IPS-18c (cell line): ENCODE data around the gene TXNRD1.

ENCODE experiments used
- H3K4me3 ChIP-seq: 2 replicates; pipeline ENCODE4 v1.7.0; 2013; ENCODE audit warnings: low read depth, mild to moderate bottlenecking, low read length, moderate library complexity; ENCODE audit not compliant: insufficient read depth
- H3K9me3 ChIP-seq: one replicate; pipeline ENCODE4 v1.6.1; 2013; ENCODE audit warnings: mild to moderate bottlenecking, low read length, moderate library complexity; ENCODE audit not compliant: control insufficient read depth, insufficient read depth

TXNRD1 gene

DNA sequence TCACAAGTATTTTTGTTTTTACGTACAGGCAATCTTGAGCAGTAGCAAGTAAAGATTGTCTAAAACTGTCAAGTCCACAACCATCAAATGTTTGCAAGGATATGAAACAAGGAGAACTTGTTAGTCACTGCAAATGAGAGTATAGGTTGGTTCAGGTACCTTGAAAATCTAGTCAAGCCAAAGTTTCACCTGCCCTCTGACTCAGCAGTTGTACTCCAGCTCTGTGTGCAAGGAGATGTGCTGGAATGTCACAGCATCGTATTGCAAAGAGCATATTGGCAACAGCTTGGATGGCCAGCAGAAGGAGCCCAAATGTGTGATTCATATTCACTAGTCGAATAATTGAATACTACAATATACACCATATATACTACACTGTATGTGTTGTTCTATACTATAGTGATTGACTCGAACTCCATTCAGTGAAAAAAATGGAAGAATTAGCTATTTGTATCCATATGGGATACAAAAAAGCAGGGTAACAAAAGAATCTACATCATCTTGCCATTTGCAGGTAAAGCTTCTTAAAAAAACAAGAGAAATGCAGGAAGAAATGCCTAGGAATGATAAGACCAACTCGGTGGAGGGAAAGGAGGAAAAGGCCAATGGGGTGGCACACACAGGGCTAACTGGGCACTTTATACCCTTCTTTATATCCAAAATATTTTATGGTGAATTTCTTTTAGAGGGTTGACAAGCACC is 131.9 kb downstream of the TXNRD1 start:
- no peaks in the 10 kb centered on the region for H3K9me3 ChIP-seq
- no peak overlapping the region for H3K4me3 ChIP-seq

DNA sequence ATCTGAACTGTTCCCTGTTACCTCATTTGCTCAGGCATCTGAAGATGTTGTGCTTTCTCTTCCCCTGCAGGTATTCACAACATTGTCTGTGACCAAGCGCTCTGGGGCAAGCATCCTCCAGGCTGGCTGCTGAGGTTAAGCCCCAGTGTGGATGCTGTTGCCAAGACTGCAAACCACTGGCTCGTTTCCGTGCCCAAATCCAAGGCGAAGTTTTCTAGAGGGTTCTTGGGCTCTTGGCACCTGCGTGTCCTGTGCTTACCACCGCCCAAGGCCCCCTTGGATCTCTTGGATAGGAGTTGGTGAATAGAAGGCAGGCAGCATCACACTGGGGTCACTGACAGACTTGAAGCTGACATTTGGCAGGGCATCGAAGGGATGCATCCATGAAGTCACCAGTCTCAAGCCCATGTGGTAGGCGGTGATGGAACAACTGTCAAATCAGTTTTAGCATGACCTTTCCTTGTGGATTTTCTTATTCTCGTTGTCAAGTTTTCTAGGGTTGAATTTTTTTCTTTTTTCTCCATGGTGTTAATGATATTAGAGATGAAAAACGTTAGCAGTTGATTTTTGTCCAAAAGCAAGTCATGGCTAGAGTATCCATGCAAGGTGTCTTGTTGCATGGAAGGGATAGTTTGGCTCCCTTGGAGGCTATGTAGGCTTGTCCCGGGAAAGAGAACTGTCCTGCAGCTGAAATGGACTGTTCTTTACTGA is 132.9 kb downstream of the TXNRD1 start:
- Histone ChIP-seq H3K9me3 (no peaks in the 10 kb centered on the region), H3K4me3 (no peak overlapping the region)

DNA sequence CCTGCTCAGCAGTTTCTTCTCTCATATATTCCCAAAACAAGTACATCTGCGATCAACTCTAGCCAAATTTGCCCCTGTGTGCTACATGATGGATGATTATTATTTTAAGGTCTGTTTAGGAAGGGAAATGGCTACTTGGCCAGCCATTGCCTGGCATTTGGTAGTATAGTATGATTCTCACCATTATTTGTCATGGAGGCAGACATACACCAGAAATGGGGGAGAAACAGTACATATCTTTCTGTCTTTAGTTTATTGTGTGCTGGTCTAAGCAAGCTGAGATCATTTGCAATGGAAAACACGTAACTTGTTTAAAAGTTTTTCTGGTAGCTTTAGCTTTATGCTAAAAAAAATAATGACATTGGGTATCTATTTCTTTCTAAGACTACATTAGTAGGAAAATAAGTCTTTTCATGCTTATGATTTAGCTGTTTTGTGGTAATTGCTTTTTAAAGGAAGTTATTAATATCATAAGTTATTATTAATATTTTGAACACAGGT is 133.5 kb downstream of the TXNRD1 start:
- H3K4me3 ChIP-seq, result no peak overlapping the region
- no peaks in the 10 kb centered on the region for H3K9me3 ChIP-seq

DNA sequence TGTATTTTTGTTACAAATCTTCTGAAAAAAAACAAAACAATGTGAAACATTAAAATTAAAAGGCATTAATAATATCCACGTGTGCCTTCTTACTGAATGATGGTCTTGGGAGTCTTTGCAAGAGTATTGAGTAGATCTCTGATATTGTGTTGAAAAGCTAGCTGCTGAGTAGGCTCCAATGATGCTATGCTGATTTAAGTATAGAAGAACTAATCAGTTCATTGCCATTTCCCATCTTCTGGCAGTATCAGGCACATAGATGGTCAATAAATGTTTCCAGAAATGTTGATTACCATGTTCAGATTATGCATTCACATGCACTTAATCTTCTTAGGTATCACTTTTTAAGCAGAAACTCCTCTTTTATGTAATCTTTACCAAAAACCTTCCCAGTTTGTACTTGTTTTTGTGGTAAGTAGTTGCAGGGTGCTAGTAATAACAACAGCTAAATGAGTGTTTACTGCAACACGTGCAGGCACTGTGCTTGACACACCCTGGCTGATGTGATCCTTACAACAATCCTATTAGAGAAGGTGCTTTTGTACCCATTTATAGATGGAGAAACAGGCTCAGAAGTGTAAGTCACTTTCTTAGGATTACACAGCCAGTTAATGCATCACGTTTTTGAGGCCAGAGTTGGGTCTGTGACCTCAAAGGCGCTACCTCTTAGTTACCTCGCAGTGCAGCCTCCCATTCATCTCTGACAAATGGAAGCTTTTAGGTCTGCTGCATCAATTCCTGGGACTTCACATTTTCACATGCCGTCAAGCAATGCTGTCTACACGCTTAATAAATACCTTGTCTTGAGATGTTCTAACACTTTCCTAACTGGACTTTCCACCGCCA is 134.9 kb downstream of the TXNRD1 start:
- H3K9me3 ChIP-seq, result no peaks in the 10 kb centered on the region
- no peak overlapping the region for H3K4me3 ChIP-seq

DNA sequence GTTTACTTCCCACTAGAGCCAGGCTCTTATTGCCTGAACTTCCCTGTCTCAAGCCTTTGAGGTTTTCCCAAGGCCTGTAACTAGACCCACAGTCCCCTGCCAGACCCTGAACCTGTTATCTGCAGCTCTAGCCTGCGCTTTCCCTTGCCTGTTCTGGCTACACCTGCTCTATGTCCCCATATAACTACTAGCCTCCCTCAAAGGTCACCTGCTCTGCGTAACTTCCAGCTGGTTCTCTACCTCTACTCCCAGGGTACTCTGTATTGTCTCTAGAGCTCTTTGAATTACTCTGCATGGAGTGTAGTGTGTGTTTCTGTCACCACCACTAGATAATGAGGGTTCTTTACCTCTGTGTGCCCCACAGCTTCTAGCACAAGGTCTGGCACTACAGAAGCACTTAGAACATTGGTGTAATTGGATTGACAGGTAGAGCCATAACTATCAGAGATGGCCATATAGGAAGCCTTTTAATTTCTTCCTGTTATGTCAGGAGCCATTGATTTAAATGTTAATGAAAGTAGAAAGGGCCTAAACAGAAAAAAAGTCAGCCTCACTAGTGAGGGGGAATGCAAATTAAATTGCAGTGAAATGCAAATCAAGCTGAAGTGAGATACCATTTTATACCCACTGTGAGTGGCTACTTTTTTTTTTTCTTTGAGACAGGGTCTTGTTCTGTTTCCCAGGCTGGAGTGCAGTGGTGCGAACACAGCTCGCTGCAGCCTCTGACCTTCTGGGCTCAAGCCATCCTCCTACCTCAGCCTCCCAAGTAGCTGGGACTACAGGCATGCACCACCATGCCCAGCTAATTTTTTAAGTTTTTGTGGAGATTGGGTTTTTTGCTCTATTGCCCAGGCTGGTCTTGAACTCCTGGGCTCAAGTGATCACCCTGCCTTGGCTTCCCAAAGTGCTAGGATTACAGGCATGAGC is 135.7 kb downstream of the TXNRD1 start:
- no peak overlapping the region for H3K4me3 ChIP-seq
- H3K9me3 ChIP-seq, result no peaks in the 10 kb centered on the region

DNA sequence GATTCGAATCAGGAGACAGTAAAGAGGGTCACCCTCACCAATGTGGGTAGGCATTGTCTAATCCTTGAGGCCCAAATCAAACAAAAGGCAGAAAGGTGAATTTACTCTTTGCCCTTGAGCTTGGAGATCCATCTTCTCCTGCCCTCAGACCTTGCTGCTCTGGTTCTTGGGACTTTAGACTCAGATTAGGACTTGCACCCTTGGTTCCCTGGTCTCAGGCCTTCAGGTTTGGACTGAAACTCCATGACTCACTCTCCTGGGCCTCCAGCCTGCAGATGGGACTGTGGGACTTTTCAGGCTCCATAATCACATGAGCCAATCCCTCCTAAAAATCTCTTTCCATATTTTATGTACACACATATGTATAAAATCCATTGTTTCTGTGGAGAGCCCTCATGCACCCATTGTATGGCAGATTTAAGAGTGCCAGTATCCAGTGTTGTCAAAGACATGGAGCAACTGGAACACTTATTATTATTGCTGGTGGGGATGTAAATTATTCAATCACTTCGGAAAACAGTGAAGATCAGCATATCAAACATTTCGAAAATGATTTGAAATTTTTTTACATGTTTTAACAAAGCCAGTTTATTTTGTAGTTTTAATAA is 136.6 kb downstream of the TXNRD1 start:
- Histone ChIP-seq H3K9me3 (no peaks in the 10 kb centered on the region), H3K4me3 (no peak overlapping the region)

DNA sequence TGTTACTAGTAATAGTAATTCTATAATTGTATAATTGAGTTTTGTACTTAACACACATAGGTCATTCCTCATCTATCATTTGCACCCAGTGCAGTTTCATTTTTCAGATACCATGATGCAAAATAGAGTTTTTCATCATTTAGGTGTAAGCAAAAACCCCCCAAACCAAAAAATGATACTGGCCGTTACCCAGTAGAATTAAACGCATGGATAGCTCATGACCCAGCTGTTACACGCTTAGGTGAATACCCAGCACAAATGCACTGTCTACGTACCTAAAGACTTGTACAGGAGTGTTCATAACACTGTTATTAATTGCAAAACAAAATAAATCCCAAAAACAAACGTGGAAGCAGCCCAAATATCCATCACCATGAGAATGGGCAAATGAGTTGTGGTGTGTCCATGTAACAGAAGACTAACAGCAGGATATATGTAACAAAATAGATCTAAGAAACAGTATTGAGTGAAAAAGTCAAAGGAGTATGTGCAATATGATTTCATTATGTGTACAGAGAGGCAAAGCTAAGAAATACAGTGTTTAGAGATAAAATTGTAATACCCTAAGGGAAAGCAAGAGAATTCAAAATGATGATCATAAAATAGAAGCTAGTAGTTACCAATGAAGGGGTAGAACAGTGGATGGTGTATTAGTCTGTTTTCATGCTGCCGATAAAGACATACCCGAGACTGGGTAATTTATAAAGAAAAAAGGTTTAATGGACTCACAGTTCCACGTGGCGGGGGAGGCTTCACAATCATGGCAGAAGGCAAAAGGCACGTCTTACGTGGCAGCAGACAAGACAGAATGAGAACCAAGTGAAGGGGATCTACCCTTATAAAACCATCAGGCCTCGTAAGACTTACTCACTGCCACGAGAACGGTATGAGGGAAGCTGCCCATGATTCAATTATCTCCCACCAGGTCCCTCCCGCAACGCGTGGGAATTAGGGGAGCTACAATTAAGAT is 137.7 kb downstream of the TXNRD1 start:
- Histone ChIP-seq H3K4me3 (no peak overlapping the region), H3K9me3 (no peaks in the 10 kb centered on the region)

DNA sequence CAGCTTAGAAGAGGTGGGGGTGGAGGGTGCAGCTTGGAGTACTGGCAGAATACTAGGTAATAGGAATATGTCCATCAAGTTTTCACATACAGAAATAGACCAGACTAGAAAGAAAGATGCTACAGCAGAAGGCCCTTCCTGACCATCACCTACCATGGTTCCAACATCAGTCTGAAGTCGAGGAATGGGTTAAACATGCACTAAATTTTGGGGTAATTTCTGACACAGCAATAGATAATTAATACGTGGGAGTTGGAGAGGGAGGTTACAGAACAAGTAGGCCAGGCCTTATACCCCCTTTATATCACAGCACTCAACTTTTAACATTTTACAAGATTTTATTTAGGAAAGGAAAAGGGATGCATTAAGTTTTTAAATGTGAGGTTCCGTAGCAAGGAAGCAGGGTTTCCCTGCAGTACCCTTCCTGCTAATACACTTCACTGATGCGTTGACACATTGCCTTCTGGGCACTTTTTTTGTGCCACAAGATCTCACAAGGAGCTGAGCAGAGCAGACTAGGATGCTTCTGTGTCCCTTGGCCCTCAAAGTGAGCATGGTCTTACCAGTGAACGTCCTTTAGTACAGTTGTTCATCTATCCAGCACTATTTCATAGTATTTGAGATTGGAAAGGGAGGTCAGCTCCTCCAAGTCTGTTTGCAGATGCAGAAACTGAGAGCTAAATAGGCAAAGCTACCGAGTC is 138.7 kb downstream of the TXNRD1 start:
- no peak overlapping the region for H3K4me3 ChIP-seq
- no peaks in the 10 kb centered on the region for H3K9me3 ChIP-seq

DNA sequence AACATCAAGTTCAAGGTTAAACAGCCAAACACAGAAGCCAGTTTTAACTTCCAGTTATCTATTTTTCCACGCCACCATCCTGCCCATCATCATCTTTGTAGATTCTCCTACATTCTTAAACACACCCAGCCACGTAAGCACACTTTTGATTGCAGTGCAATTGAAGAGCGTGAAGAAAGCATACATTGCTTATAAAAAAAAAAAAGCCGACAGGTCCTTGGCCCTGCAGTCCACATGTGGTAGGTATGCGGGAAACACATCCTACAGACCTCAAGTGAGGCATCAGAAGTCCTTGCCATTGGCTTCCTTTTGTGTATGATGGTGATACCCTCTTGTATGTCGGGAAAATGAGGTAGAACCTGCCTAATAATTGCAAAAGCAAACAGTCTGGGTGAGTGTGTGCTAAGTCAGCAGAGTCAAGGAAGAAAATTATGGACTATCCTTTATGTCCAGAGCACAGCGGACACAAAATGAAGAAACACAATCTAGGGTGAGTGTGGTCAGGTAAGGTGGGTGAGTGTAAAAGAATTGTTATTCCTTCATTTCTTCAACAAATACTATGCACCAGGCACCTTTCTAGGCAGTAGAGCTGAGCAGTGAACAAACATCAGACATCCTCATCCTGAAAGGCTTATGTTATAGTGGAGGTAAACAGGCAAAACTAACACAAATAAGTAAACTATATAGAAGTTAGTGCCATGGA is 139.4 kb downstream of the TXNRD1 start:
- H3K9me3 ChIP-seq, result no peaks in the 10 kb centered on the region
- no peak overlapping the region for H3K4me3 ChIP-seq

DNA sequence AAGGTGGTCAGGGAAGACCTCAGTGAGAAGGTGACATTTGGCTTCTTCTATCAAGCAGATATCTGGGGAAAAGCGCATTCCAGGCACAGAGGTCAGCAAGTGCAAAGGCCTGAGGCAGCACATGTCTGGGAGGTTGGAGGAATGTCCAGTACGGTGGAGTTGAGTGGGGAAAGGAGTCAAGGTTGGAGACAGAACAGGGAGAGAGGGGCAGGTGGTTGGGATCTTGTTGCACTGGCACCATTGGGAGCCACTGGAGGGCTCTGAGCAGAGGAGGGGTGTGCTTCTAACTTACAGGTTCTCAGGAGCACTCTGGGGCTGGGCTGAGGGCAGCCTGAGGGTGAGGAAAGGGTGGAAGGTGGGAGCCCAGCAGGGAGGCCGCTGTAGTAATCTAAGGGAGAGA is 140.1 kb downstream of the TXNRD1 start:
- Histone ChIP-seq H3K9me3 (no peaks in the 10 kb centered on the region), H3K4me3 (no peak overlapping the region)

DNA sequence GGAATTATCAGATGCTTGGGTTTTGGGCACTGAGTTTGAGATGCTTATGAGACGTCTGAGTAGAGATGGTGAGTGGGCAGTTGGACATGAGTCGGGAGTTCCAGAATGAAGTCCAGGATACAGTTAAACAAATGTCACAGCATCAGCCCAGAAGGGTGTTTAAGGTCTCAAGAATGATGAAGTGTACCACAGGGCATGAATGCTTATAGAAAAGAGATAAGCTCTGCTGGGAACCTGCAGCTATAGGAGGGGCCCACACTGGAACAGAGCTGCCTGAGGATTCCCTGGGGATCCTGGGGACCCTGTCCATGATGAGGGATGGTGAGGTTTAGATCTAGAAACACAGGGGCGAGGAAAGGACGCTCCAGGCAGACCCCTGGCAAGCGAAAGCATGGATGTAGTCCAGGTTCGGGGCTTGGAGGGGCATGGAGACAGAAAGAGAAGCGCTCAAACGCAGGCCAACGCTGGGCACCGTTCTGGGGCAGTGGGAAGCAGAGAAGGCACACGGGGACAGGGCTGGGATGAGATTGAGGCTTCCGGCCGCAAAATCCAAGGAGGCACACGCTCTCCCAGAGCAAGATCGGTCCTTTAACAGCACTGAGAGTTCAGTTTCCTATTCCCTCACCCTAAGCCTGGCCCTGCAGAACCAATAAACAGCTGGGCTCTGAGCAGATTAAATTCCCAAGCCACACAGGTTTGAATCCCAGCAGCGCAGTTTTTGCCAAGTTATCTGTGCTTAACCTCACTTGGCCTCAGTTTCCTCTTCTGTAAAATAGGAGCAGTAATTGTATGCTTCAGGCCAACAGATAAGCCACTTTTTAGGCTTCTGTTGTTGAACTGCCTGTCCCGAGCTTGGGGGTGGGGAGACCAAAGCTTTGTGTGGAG is 140.9 kb downstream of the TXNRD1 start:
- H3K9me3 ChIP-seq, result peaks cover 5% of the 10 kb centered on the region
- no peak overlapping the region for H3K4me3 ChIP-seq

DNA sequence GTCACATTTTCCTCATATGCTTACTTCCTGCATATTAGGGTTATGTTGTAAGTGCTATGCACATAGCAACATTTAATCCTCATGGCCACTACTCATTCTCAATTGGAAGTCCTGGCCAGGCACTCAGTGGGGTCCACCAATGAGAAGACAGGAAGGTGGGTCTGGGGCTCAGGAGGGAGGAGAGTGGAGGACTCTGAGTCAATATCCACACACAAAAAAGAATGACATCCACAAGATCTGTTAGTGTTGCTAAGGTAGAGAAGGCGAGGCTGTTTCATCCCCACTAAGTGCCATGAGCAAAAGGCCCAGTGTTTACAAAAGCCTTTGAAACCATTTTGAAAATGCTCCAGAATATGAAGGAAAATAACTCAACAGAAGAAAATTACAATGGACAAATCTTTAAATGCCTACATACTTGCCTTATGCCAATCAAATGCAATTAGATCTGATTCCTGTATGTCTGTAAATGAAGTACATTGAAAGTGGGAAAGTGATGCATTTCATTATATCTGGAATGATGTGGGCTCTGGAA is 141.9 kb downstream of the TXNRD1 start:
- peaks cover 8% of the 10 kb centered on the region for H3K9me3 ChIP-seq

DNA sequence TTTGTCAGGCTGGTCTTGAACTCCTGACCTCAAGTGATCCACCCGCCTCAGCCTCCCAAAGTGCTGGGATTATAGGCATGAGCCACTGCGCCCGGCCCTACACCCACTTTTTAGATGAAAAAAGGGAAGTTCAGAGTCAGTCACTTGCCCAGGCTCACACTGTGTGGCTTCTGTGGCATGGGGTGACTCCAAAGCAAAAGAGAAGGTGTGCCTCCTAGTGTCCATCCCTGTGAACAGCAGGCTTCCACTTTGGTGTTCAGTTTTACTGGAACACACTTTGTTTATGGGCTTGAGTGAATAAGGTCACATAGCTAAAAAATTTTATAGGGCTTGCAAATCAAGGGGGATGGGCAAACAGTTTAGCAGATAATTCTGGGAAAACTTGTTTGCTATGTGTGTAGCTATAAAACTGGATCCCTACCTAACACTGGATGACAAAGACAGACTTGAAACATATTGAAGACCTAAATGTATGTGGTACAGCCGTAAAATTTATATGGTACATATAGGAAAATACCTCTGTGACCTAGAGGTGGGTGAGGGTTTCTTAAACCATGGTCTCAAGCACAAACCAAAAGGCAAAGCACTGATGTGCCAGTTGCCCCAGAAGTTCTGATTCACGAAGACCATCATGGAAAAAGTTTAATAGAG is 142.9 kb downstream of the TXNRD1 start:
- peaks cover 8% of the 10 kb centered on the region for H3K9me3 ChIP-seq
- no peak overlapping the region for H3K4me3 ChIP-seq

More for the DNA sequence above, 141.9 kb downstream of the TXNRD1 start:
- no peak overlapping the region for H3K4me3 ChIP-seq
